ENCODE data around the gene CREB3.

DNA sequence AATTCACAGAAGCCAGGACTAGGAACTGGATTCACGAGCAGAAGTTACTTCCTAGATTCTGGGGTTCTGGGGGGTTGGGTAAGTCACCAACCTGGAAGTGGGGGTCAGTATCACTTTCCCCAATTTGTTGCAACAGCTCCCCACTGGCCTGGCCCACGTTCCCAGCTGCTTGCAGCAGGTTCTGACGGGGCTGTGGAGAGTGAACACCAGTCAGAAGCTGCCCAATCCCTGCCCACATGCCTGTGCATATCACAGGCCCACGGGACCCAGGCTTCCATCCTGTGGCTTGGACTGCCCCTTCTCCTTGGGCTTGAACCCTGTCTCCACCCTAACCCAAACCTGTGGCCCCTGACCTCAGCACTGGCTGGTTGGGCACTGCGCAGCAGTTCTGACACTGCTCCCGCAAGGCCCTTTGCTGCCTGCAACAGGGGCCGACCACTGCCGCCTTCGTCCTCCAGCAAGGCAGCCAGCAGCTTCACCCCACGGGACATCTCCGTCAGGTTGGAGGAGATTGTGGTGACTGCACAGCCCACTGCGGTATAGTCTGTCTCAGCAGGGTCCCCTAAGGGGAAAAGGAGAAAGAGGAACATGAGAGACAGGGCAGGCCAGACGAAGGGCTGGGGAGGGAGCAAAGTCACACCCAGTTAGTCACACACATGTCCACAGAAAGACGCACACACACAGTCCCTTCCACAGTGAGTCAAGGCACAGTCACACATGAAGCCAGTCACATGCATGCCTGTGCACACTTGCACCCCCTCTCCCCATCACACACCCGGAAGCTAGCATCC is 13.6 kb upstream of the CREB3 start:
- TF ChIP-seq RXRA (IDR thresholded peaks at IDR 0.05) (no peak), YY1 (IDR thresholded peaks at IDR 0.05) (no peak), TAF1 (conservative IDR thresholded peaks at IDR 0.05) (no peak), GABPA (IDR thresholded peaks at IDR 0.05 in 1 of 2, conservative IDR thresholded peaks at IDR 0.05 in 1 of 2) (no peak), RAD21 (IDR thresholded peaks at IDR 0.05) (no peak), JUND (IDR thresholded peaks at IDR 0.05) (no peak), SP1 (IDR thresholded peaks at IDR 0.05) (no peak)
- TF ChIP-seq, protein P1, sequence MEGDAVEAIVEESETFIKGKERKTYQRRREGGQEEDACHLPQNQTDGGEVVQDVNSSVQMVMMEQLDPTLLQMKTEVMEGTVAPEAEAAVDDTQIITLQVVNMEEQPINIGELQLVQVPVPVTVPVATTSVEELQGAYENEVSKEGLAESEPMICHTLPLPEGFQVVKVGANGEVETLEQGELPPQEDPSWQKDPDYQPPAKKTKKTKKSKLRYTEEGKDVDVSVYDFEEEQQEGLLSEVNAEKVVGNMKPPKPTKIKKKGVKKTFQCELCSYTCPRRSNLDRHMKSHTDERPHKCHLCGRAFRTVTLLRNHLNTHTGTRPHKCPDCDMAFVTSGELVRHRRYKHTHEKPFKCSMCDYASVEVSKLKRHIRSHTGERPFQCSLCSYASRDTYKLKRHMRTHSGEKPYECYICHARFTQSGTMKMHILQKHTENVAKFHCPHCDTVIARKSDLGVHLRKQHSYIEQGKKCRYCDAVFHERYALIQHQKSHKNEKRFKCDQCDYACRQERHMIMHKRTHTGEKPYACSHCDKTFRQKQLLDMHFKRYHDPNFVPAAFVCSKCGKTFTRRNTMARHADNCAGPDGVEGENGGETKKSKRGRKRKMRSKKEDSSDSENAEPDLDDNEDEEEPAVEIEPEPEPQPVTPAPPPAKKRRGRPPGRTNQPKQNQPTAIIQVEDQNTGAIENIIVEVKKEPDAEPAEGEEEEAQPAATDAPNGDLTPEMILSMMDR (IDR thresholded peaks at IDR 0.05; ENCODE audit: low read depth, low read length, missing input control) = no peak
- TF ChIP-seq, protein P2, sequence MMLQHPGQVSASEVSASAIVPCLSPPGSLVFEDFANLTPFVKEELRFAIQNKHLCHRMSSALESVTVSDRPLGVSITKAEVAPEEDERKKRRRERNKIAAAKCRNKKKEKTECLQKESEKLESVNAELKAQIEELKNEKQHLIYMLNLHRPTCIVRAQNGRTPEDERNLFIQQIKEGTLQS (IDR thresholded peaks at IDR 0.05) = no peak

All from liver (tissue), 3 donors.